HCT116 (cell line): ENCODE measurements around the gene IGF2R. TPM values are rescaled to one million over a fixed set of nuclear protein-coding genes. Genes with fewer than 3 reads are reported as not detected.

ENCODE experiments used
- ATAC-seq: fragments of 200-7000 bp; cut with Tn5 transposase; 2 replicates; pipeline ENCODE4 v1.9.1; 2020; ENCODE audit warnings: mild to moderate bottlenecking, moderate library complexity
- BruUV-seq: library from RNA; stranded (reverse); fragments of 400-500 nt; replicated peaks from 2 replicates; lab custom pipeline; 2021; lab: Mats Ljungman, UMichigan
- CTCF ChIA-PET: fragments of 300-600 bp; sonication (Branson Sonifier 250); formaldehyde crosslinking; loops from one replicate; lab custom pipeline; 2021; ENCODE audit warnings: antibody characterized with exemption; lab: Charles Lee
- POLR2A ChIA-PET: fragments of 300-600, 350-600 bp; sonication (Branson Sonifier 250); formaldehyde crosslinking; loops from one replicate; lab custom pipeline; 2021; ENCODE audit warnings: antibody characterized with exemption; lab: Charles Lee
- RAD21 ChIA-PET, 2 experiments: fragments of 300-600 bp; sonication (Branson Sonifier 250); formaldehyde crosslinking; loops; one replicate each; lab custom pipeline; 2023; ENCODE audit warnings: low total read pairs in 2 of 2; ENCODE audit not compliant: uncharacterized antibody in 2 of 2, unreplicated experiment in 2 of 2, low non-redundant PET in 1 of 2; lab: Charles Lee
- DNase-seq: peaks from one replicate; pipeline ENCODE4 v3.0.0-alpha.2; 2010; ENCODE audit warnings: low read depth, low spot score
- H2AFZ ChIP-seq: fragments of 200-600 bp; shearing (Covaris generic), sonication (generic); 2 replicates; pipeline ENCODE4 v1.6.1; 2017; ENCODE audit warnings: low read depth, mixed run types, mixed read lengths, antibody characterized with exemption, low read length; ENCODE audit not compliant: poor library complexity, severe bottlenecking
- H3K27ac ChIP-seq: 2 replicates; pipeline ENCODE4 v1.5.1; 2012; ENCODE audit warnings: low read depth, low read length
- H3K27me3 ChIP-seq: fragments of 200-600 bp; sonication (generic); 2 replicates; pipeline ENCODE4 v1.6.1; 2016; ENCODE audit warnings: mixed run types, low read length, mixed read lengths; ENCODE audit not compliant: insufficient read depth
- H3K36me3 ChIP-seq, 2 experiments: fragments of 200-500 bp in 1 of 2; fragments of 200-600 bp in 1 of 2; sonication (Bioruptor generic) in 1 of 2; sonication (generic) in 1 of 2; 2 replicates each; pipeline versions ENCODE4 v1.5.1 to v1.6.1; 2014 to 2016; ENCODE audit warnings: low read length in 2 of 2, inconsistent platforms in 1 of 2, mixed read lengths in 1 of 2, mixed run types in 1 of 2; ENCODE audit not compliant: insufficient read depth in 2 of 2, control insufficient read depth in 1 of 2
- H3K4me1 ChIP-seq, 2 experiments: fragments of 200-600 bp in 1 of 2; sonication (generic) in 1 of 2; 2 replicates each; pipeline versions ENCODE4 v1.5.1 to v1.6.1; 2012 to 2017; ENCODE audit warnings: low read length in 2 of 2, inconsistent platforms in 1 of 2, mild to moderate bottlenecking in 1 of 2, mixed read lengths in 1 of 2, mixed run types in 1 of 2, moderate library complexity in 1 of 2; ENCODE audit not compliant: insufficient read depth in 2 of 2, control insufficient read depth in 1 of 2
- H3K4me2 ChIP-seq: fragments of 200-600 bp; sonication (generic); 2 replicates; pipeline ENCODE4 v1.6.1; 2017; ENCODE audit warnings: mixed run types, low read length, mixed read lengths
- H3K4me3 ChIP-seq, 2 experiments: fragments of 200-600 bp in 1 of 2; sonication (generic) in 1 of 2; replicated peaks in 1 of 2; 2 replicates each; pipeline ENCODE4 v1.5.1; 2011 to 2016; ENCODE audit warnings: low read length in 2 of 2, control low read depth in 1 of 2, low read depth in 1 of 2, mild to moderate bottlenecking in 1 of 2, mixed read lengths in 1 of 2, mixed run types in 1 of 2
- H3K79me2 ChIP-seq: fragments of 200-600 bp; sonication (generic); 2 replicates; pipeline ENCODE4 v1.6.1; 2017; ENCODE audit warnings: mild to moderate bottlenecking, mixed run types, low read length, moderate library complexity, mixed read lengths; ENCODE audit not compliant: insufficient read depth
- H3K9ac ChIP-seq: fragments of 200-600 bp; sonication (generic); 2 replicates; pipeline ENCODE4 v1.6.1; 2016; ENCODE audit warnings: low read length, mixed read lengths
- H3K9me2 ChIP-seq: fragments of 200-600 bp; sonication (generic), shearing (Covaris generic); 2 replicates; pipeline ENCODE4 v1.6.1; 2017; ENCODE audit warnings: mixed run types, mild to moderate bottlenecking, moderate library complexity; ENCODE audit not compliant: insufficient read depth
- H3K9me3 ChIP-seq, 2 experiments: fragments of 200-500 bp in 1 of 2; fragments of 200-600 bp in 1 of 2; sonication (Bioruptor generic) in 1 of 2; sonication (generic) in 1 of 2; 2 replicates each; pipeline ENCODE4 v1.6.1; 2014 to 2017; ENCODE audit warnings: low read length in 2 of 2, mixed read lengths in 2 of 2, inconsistent platforms in 1 of 2, low read depth in 1 of 2, mild to moderate bottlenecking in 1 of 2, mixed run types in 1 of 2, moderate library complexity in 1 of 2; ENCODE audit not compliant: control insufficient read depth in 1 of 2, insufficient read depth in 1 of 2
- H4K20me1 ChIP-seq: fragments of 200-600 bp; sonication (generic), shearing (Covaris generic); 2 replicates; pipeline ENCODE4 v1.6.1; 2017; ENCODE audit warnings: mixed run types, mild to moderate bottlenecking, moderate library complexity; ENCODE audit not compliant: insufficient read depth
- ATF3 ChIP-seq: IDR thresholded peaks from 2 replicates; pipeline ENCODE4 v1.6.1; 2012
- CBX3 ChIP-seq: IDR thresholded peaks from 2 replicates; pipeline ENCODE4 v1.6.1; 2012; ENCODE audit warnings: low read depth
- EGR1 ChIP-seq: IDR thresholded peaks from 2 replicates; pipeline ENCODE4 v1.6.1; 2012; ENCODE audit warnings: low read depth
- ELF1 ChIP-seq: IDR thresholded peaks from 2 replicates; pipeline ENCODE4 v1.6.1; 2012; ENCODE audit warnings: low read depth, borderline replicate concordance
- EZH2 ChIP-seq: fragments of 200-600 bp; sonication (generic); IDR thresholded peaks from 2 replicates; pipeline ENCODE4 v1.6.1; 2017; ENCODE audit warnings: antibody characterized with exemption, mixed run types
- EZH2phosphoT487 ChIP-seq: fragments of 200-600 bp; IDR thresholded peaks from 2 replicates; pipeline ENCODE4 v1.6.1; 2018; ENCODE audit warnings: antibody characterized with exemption, borderline replicate concordance
- MAX ChIP-seq: IDR thresholded peaks from 2 replicates; pipeline ENCODE4 v1.6.1; 2012
- POLR2A ChIP-seq: IDR thresholded peaks from 2 replicates; pipeline ENCODE4 v1.7.0; 2011; ENCODE audit warnings: borderline replicate concordance; ENCODE audit not compliant: insufficient read depth, insufficient read length; ENCODE audit errors: extremely low read depth
- POLR2AphosphoS5 ChIP-seq: IDR thresholded peaks from 2 replicates; pipeline ENCODE4 v1.6.1; 2011; ENCODE audit warnings: mild to moderate bottlenecking, low read depth, low read length, moderate library complexity
- RAD21 ChIP-seq: IDR thresholded peaks from 2 replicates; pipeline ENCODE4 v1.6.1; 2012; ENCODE audit warnings: low read depth, mild to moderate bottlenecking
- SIN3A ChIP-seq: IDR thresholded peaks from 2 replicates; pipeline ENCODE4 v1.6.1; 2012; ENCODE audit warnings: low read depth
- SP1 ChIP-seq: IDR thresholded peaks from 2 replicates; pipeline ENCODE4 v1.6.1; 2012; ENCODE audit warnings: low read depth
- SRF ChIP-seq: IDR thresholded peaks from 2 replicates; pipeline ENCODE4 v1.6.1; 2012; ENCODE audit warnings: low read depth
- TCF7L2 ChIP-seq: IDR thresholded peaks from 2 replicates; pipeline ENCODE4 v1.7.0; 2011; ENCODE audit warnings: borderline replicate concordance, inconsistent platforms; ENCODE audit not compliant: insufficient read depth, insufficient read length; ENCODE audit errors: extremely low read depth
- ZBTB33 ChIP-seq: IDR thresholded peaks from 2 replicates; pipeline ENCODE4 v1.6.1; 2011; ENCODE audit warnings: mild to moderate bottlenecking, low read length, moderate library complexity; ENCODE audit not compliant: insufficient replicate concordance; ENCODE audit errors: extremely low read depth
- ZFX ChIP-seq: fragments of 450-650 bp; IDR thresholded peaks from 2 replicates; pipeline ENCODE4 v1.6.1; 2017
- ZNF274 ChIP-seq: fragments of 200-500 bp; sonication (Bioruptor generic); IDR thresholded peaks from 2 replicates; pipeline ENCODE4 v1.6.1; 2014; ENCODE audit warnings: mild to moderate bottlenecking, low read depth, low read length, inconsistent platforms
- intact Hi-C: fragments of 100-400 bp; cut with micrococcal nuclease; formaldehyde crosslinking; loops from 2 replicates; pipeline ENCODE4 v1.10.0; 2022
- total RNA-seq: library from RNA; stranded (reverse); gene quantifications from one replicate; pipeline ENCODE4 v1.2.1, GENCODE V29; 2021; ENCODE audit not compliant: unreplicated experiment

The IGF2R gene
- total RNA-seq, 1 experiment from 2014 or later: 37.0 TPM

- H3K79me2 ChIP-seq: no peaks in the 10 kb centered on the region
- H3K27ac ChIP-seq: no peak overlapping the region
- no peak for DNase-seq
- POLR2A ChIA-PET: no interaction called here
- H3K9me2 ChIP-seq: no peaks in the 10 kb centered on the region
- no peaks in the 10 kb centered on the region for H3K4me1 ChIP-seq
- H3K4me3 ChIP-seq: no peak overlapping the region
- no peak overlapping the region for H3K4me2 ChIP-seq
- H3K27me3 ChIP-seq: no peaks in the 10 kb centered on the region
- H3K9me3 ChIP-seq: no peaks in the 10 kb centered on the region
- no peak for TF ChIP-seq CBX3
- TF ChIP-seq RAD21: no peak
- no peak for TF ChIP-seq EGR1
- TF ChIP-seq SP1: no peak
- no peak for TF ChIP-seq POLR2AphosphoS5
- no peak for TF ChIP-seq MAX
- TF ChIP-seq SIN3A: no peak
- TF ChIP-seq ZNF274: no peak
- no peak for TF ChIP-seq POLR2A
- no peak for TF ChIP-seq ATF3
- no peak for TF ChIP-seq ZFX
- no peak for TF ChIP-seq EZH2
- TF ChIP-seq EZH2phosphoT487: no peak
- TF ChIP-seq SRF: no peak
- TF ChIP-seq ZBTB33: no peak
- no peak for TF ChIP-seq TCF7L2
- no peak for TF ChIP-seq ELF1
- TF ChIP-seq, all 23 proteins: peak for 0
- ChIA-PET CTCF (no interaction called here), RAD21 (interaction anchor here in 1 of 2 experiments (0.6 kb wide), 1 partner anchor 81 kb away, joined by 3 read pairs; no protein-coding TSS in a partner anchor)
- no TSS peak for BruUV-seq
- Histone ChIP-seq H2AFZ (no peak overlapping the region), H4K20me1 (no peaks in the 10 kb centered on the region), H3K9ac (no peak overlapping the region), H3K36me3 (no peaks in the 10 kb centered on the region)
- intact Hi-C loops: no loop called here
- ATAC-seq: no peak
These were observed 178.3 kb downstream of the IGF2R start for GRCh38 chr6:160147146-160147536.
